C4-2B (cell line): ENCODE measurements around the gene SLC35F3.

Experiments used
- CTCF ChIP-seq: fragments of 450-650 bp; conservative IDR thresholded peaks from 2 replicates; pipeline ENCODE4 v1.5.1; 2017; ENCODE audit warnings: mild to moderate bottlenecking
- ZFX ChIP-seq: fragments of 450-650 bp; IDR thresholded peaks from 2 replicates; pipeline ENCODE4 v1.6.1; 2017

- TF ChIP-seq CTCF (no peak), ZFX (no peak)
Measured at GRCh38 chr1:234170622-234171021, 266.1 kb downstream of the SLC35F3 start.
